Peyer's patch (tissue), 4 donors: Measurements from ENCODE around the gene XYLT1.

ENCODE experiments used
- CTCF ChIP-seq, 6 experiments: fragments of 450-650 bp in 4 of 6; fragments of 200-600 bp in 2 of 6; sonication (generic) in 1 of 6; IDR thresholded peaks; one replicate each; pipeline ENCODE4 v1.5.1; 2017 to 2019; ENCODE audit warnings: antibody characterized with exemption in 6 of 6, mild to moderate bottlenecking in 3 of 6, moderate library complexity in 1 of 6
- POLR2A ChIP-seq, 2 donors: fragments of 450-650 bp; IDR thresholded peaks; one replicate each; pipeline ENCODE4 v1.5.1; 2017; ENCODE audit warnings: antibody characterized with exemption in 2 of 2, mild to moderate bottlenecking in 2 of 2, moderate library complexity in 2 of 2

- TF ChIP-seq CTCF (IDR thresholded peaks at IDR 0.05) (no peak), POLR2A (IDR thresholded peaks at IDR 0.05) (no peak)
Measured at GRCh38 chr16:17520111-17520510, 49.4 kb upstream of the XYLT1 start.
